Stimulated activated CD8-positive, alpha-beta memory T cell treated with anti-CD3 and anti-CD28 coated beads, Interleukin-4, amount 100 ng/mL, for 48 hours (primary cell): ENCODE results near the gene SMCP.

ENCODE experiments used
- DNase-seq: peaks from one replicate; pipeline ENCODE4 v3.0.0-alpha.2; 2020

SMCP gene

GRCh38 chr1:152878042-152878441 lies at the start of gene SMCP:
Gene SMCP, plus strand, starts transcription at chr1:152878322. Its CDS starts 6,101 bp downstream, at chr1:152884423.
- DNase-seq: peak; percentile 72

- no peak for DNase-seq
Measured at GRCh38 chr1:152836870-152837269, 41.3 kb upstream of the SMCP start.

GRCh38 chr1:152842556-152842955 lies 35.6 kb upstream of the SMCP start, which contains the start of gene LCE6A:
Gene LCE6A, plus strand, starts transcription at chr1:152842856. Its CDS starts 665 bp downstream, at chr1:152843521.
- no peak for DNase-seq

- DNase-seq: no peak
Measured at GRCh38 chr1:152855661-152856060, 22.5 kb upstream of the SMCP start.

- no peak for DNase-seq
Measured at GRCh38 chr1:152858062-152858461, 20.1 kb upstream of the SMCP start.

- DNase-seq: no peak
Measured at GRCh38 chr1:152859696-152860095, 18.4 kb upstream of the SMCP start, which contains the start of gene LCE7A. Gene LCE7A, plus strand, starts transcription at chr1:152859996. Its CDS starts 702 bp downstream, at chr1:152860698.

- no peak for DNase-seq
Measured at GRCh38 chr1:152860129-152860528, 18.0 kb upstream of the SMCP start.

GRCh38 chr1:152861374-152861773 lies 16.7 kb upstream of the SMCP start:
- no peak for DNase-seq

GRCh38 chr1:152864443-152864842 lies 13.7 kb upstream of the SMCP start:
- no peak for DNase-seq

GRCh38 chr1:152866321-152866720 lies 11.8 kb upstream of the SMCP start:
- no peak for DNase-seq

- DNase-seq: peak; percentile 74
Measured at GRCh38 chr1:152869808-152870419, 8.2 kb upstream of the SMCP start.

- DNase-seq: no peak
Measured at GRCh38 chr1:152870831-152871730, 7.0 kb upstream of the SMCP start.

- DNase-seq: no peak
Measured at GRCh38 chr1:152871731-152872126, 6.4 kb upstream of the SMCP start.

GRCh38 chr1:152873495-152873894 lies 4.6 kb upstream of the SMCP start:
- no peak for DNase-seq

- no peak for DNase-seq
Measured at GRCh38 chr1:152876827-152877226, 1.3 kb upstream of the SMCP start.

- DNase-seq: no peak
Measured at GRCh38 chr1:152879559-152880198, 1.6 kb downstream of the SMCP start.

- no peak for DNase-seq
Measured at GRCh38 chr1:152880316-152880715, 2.2 kb downstream of the SMCP start.

GRCh38 chr1:152880907-152881306 lies 2.8 kb downstream of the SMCP start:
- DNase-seq: no peak

- no peak for DNase-seq
Measured at GRCh38 chr1:152884085-152884484, 6.0 kb downstream of the SMCP start.

GRCh38 chr1:152884506-152884905 lies 6.4 kb downstream of the SMCP start:
- DNase-seq: no peak

- no peak for DNase-seq
Measured at GRCh38 chr1:152884966-152885624, 7.0 kb downstream of the SMCP start.

- DNase-seq: no peak
Measured at GRCh38 chr1:152886085-152886484, 8.0 kb downstream of the SMCP start.
